DND-41 (cell line): ENCODE data around the gene PPP2R5E.

Experiments used
- EZH2 ChIP-seq: IDR thresholded peaks from 3 replicates; pipeline ENCODE4 v1.6.1; 2012; ENCODE audit warnings: borderline replicate concordance, low read depth, mild to moderate bottlenecking, moderate library complexity, low read length, inconsistent platforms; ENCODE audit not compliant: severe bottlenecking
- TF ChIP-seq, protein P1 (sequence below): IDR thresholded peaks from 2 replicates; pipeline ENCODE4 v1.5.1; 2012; ENCODE audit warnings: borderline replicate concordance, low read length, moderate library complexity, mild to moderate bottlenecking; ENCODE audit not compliant: poor library complexity, severe bottlenecking; ENCODE audit errors: extremely low read depth

DNA sequence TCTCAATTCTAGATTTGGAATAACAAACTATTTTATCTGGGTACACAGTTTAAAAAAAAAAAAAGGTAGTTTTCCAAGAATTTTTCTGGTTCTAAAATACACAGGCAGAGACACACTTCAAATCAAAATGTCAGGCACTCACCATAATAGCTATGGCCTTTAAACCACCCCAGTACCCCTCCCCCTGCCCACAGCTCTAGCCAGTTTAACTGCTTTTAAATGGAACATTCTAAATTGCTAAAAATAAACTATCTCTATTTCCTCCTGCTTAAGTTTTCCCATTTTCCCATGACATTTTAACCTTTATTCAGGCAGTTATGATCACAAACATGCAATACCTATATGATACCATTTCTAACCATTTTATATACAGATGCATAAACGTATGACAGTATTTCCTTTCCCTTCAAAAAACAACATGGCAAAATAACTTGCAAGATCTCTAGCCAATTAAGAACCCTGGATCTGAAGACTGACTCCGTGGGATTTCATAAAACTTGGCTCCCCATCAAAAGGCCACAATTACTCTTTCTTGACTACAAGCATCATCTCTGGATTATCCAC is 46.3 kb downstream of the PPP2R5E start:
- TF ChIP-seq, protein P1, sequence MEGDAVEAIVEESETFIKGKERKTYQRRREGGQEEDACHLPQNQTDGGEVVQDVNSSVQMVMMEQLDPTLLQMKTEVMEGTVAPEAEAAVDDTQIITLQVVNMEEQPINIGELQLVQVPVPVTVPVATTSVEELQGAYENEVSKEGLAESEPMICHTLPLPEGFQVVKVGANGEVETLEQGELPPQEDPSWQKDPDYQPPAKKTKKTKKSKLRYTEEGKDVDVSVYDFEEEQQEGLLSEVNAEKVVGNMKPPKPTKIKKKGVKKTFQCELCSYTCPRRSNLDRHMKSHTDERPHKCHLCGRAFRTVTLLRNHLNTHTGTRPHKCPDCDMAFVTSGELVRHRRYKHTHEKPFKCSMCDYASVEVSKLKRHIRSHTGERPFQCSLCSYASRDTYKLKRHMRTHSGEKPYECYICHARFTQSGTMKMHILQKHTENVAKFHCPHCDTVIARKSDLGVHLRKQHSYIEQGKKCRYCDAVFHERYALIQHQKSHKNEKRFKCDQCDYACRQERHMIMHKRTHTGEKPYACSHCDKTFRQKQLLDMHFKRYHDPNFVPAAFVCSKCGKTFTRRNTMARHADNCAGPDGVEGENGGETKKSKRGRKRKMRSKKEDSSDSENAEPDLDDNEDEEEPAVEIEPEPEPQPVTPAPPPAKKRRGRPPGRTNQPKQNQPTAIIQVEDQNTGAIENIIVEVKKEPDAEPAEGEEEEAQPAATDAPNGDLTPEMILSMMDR: no peak
- no peak for TF ChIP-seq EZH2
